HG03280 (cell line): ENCODE data around the gene SHISAL1.

Experiments used
- ATAC-seq: cut with Tn5 transposase; IDR thresholded peaks from one replicate; pipeline ENCODE4 v1.9.1; 2021; ENCODE audit warnings: mild to moderate bottlenecking, moderate library complexity; ENCODE audit not compliant: unreplicated experiment

SHISAL1 gene

GRCh38 chr22:44312766-44313165, at the start of gene SHISAL1:
Gene SHISAL1 (minus strand): TSS chr22:44312951. CDS start chr22:44300945, 12,006 bp downstream.
- no peak for ATAC-seq

DNA sequence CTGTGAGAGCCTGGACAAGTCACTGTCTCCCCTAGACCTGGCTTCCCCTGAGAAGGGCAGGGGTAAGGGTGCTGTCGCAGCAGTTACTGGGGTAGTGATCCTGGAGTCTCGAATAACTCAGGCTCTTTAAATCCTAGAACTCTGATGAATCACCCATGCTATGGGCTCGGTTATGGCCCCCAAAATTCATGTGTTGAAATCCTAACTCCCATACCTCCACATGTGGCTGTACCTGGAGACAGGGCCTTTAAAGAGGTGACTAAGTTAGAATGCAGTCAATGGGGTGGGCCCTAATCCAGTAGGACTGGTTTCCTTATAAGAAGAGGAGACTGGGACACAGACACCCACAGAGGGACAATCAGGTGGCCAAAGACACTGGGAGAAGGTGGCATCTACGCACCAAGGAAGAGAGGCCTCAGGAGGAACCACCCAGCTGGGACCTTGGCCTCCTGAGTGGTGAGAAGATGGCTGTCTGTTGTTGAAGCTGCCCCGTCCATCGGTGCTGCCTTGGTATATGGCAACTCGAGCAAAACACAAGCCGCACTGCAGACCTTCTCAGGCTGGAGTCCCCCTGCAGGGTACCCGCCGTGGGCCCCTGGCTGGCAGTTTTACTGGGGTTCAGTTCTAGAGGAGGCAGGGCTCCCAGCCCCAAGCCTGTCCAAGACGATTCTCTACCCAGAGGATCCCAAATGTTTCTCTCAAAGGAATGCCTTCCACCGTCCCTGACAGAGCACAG, 48.8 kb upstream of the SHISAL1 start:
- ATAC-seq = no peak

GRCh38 chr22:44360668-44361381, 48.1 kb upstream of the SHISAL1 start:
- no peak for ATAC-seq

- ATAC-seq = no peak
Measured at GRCh38 chr22:44360306-44360667, 47.5 kb upstream of the SHISAL1 start.

DNA sequence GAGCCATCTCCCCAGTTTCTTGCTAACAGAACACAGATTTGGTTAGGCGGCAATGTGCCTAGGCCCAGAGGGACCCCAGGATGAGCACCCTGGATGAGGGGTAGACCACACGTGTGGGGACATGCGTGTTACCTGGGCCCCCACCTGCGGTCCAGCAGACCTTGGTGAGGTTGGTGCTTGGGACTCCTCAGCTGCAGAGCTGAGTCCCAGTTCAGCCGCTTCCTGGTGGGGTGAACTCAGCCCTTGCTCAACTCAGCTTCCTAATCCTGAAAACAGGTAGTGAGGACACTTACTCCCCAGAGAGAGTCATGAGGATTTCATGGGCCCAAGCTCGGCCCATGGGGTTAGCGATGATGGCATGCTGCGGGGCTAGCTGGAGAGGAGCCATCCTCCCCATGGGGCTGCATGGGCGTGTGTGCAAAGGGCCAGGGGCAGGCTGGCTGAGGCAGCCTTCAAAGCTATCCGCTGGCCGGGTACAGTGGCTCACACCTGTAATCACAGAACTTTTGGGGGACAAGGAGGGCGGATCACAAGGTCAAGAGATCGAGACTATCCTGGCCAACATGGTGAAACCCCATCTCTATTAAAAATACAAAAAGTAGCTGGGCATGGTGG, 46.9 kb upstream of the SHISAL1 start:
- no peak for ATAC-seq

GRCh38 chr22:44358709-44359440, 46.1 kb upstream of the SHISAL1 start:
- no peak for ATAC-seq

GRCh38 chr22:44357966-44358465, 45.3 kb upstream of the SHISAL1 start:
- ATAC-seq = no peak

- no peak for ATAC-seq
Measured at GRCh38 chr22:44357296-44357965, 44.7 kb upstream of the SHISAL1 start.

DNA sequence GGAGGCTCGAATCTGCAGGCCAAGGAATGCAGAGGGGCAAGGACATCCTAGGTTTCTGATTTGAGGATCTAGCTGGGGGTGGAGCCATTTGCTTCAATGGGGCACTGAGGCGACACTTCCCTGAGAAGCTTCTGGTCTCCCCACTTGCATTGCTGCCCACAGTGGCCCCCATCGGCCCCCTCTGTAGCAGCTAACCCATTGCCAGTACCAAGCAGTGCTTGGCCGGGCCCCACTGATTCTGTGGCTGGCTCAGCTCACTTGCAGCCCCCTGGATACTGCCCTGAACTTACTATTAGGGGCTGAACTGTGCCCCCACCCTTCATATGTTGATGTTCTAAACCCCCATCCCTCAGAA, 42.9 kb upstream of the SHISAL1 start:
- ATAC-seq = no peak

DNA sequence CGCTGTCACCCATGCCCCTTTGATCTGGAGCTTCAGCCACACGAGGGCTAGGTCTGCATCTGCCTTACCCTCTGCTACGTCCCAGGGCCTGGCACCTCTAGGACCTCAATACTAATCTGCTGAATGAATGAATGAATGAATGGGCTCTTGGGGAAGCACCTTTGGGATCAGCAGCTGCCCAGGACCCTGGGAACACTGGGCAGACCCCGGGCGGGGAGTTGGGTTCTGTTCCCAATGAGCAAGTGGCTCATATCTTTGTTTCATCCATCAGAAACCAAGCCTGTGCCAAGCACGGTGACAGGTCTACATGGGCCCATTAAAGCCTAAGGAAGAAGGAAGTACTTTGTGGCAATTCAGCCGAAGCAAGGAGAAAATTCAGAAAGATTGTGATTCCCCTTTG, 41.5 kb upstream of the SHISAL1 start:
- ATAC-seq = no peak

GRCh38 chr22:44353041-44353440, 40.3 kb upstream of the SHISAL1 start:
- no peak for ATAC-seq

- ATAC-seq = no peak
Measured at GRCh38 chr22:44352378-44353035, 39.8 kb upstream of the SHISAL1 start.

GRCh38 chr22:44351685-44352377, 39.1 kb upstream of the SHISAL1 start:
- no peak for ATAC-seq

GRCh38 chr22:44351037-44351436, 38.3 kb upstream of the SHISAL1 start:
- no peak for ATAC-seq

DNA sequence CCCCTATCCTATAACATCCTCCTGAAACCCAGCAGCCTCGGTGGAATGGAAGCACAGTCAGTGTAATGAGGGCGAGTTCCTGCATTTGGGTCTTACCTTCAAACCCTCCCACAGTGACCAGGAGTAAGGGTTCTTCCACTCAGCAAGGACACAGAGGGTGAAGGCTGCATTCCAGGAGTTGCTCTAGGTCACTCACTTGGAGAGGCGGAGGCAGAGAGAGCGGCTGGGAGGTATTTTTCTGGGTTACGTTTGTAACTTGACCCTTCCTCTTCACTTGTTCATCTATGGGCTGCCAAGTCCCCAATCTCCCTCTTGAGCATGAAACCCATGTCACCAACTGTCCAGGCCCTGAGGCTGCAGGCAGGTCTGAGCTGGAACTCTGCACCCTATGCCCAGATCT, 36.8 kb upstream of the SHISAL1 start:
- no peak for ATAC-seq

GRCh38 chr22:44348971-44349560, 36.3 kb upstream of the SHISAL1 start:
- ATAC-seq = no peak

DNA sequence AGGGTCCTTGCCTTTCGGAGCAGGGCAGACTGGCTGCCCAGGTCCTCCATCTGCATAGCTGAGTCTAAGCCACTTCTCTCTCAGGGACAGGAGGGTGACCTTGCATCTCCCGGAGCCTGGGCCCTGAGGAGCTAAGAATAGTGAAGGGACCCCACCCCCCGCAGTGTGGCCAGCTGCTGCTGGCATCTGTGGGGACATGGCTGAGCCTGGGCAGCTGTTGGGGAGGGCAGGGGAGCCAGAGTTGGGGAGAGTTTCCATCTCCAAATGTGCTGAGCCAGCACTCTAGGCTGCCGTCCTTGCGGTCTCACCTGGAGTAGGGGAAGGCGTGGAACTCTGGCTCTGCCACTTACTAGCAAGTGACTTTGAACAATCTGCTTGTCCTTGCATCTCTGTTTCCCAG, 34.8 kb upstream of the SHISAL1 start:
- ATAC-seq = no peak

DNA sequence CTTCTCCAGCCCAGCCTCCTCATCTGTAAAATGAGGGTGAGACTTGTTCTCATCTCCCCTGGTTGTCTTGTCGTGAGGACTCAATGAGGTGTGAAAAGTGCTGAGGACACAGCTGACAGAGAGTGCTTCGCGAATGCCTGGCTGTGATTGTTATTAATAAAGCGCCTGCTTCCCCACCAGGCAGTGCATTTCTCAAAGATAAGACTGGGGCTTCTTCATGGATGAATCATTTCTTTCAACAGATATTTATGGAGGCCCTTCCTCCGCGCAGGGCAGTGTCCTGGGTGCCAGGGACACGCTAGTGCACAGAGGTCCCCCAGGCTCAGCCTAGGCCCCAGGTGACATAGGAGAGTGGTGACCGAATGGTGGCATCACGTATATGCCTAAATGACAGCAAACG, 34.3 kb upstream of the SHISAL1 start:
- no peak for ATAC-seq

DNA sequence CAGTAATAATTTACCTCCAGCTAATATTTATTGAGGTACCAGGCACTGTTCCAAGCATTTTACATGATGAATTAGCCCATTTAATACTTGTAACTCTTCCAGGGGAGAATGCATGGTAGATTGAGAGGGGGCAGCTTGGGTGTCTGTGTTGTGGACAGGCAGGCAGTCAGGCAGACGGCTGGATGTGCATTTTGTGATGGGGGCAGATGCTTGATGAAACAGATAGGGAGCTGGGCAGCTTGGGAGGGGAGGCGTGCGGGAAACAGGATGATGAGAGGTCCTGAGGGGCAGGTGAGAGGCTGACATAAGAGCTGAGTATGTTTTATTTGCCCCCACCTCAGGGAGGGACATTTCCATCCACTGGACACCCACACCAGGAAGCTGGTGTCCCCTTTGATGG, 33.1 kb upstream of the SHISAL1 start:
- ATAC-seq = no peak
